ENCODE data around the gene ZDHHC5.

Gene ZDHHC5

DNA sequence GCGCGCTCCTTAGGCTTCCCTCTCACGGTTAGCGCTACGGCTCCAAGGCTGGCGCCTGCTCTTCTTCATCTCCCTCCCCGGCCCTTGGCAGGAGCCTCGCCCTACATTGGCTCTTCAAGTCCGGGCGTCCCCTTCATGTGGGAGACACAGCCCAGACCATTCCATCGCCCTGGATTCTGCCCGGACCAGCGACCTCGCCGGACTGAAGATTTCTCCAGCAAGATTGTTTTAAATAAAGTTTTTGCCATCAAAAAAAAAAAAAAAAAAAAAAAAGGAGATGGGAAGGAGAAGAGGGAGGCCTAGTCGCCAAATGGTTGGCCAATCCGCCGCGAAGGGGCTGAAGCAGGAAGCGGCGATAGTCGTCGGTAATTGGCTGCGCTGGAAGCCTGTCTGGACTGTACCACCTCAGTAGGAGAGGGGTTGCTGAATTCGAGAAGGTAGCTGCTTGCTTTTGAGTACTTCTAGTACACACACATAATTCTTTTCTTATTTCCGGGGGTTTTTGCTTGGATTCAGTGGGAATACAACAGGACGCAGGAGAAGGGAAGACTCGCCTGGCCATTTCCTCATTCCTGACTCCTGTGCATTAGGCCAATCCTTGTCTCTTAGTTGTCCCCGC is 688 bp upstream of the ZDHHC5 start:
- Mint-ChIP-seq H3K27ac (peak overlapping the region; percentile 99 to 100 (median 100)), H3K27me3 (ENCODE audit: low read depth) (no peaks in the 10 kb centered on the region), H3K4me1 (peaks cover 31% of the 10 kb centered on the region), H3K4me3 (peak overlapping the region; percentile 88 to 100 (median 91)), H3K9me3 (no peaks in the 10 kb centered on the region), H3K36me3 (ENCODE audit: low read depth) (peaks cover 11% of the 10 kb centered on the region)
- TF ChIP-seq, protein P1, sequence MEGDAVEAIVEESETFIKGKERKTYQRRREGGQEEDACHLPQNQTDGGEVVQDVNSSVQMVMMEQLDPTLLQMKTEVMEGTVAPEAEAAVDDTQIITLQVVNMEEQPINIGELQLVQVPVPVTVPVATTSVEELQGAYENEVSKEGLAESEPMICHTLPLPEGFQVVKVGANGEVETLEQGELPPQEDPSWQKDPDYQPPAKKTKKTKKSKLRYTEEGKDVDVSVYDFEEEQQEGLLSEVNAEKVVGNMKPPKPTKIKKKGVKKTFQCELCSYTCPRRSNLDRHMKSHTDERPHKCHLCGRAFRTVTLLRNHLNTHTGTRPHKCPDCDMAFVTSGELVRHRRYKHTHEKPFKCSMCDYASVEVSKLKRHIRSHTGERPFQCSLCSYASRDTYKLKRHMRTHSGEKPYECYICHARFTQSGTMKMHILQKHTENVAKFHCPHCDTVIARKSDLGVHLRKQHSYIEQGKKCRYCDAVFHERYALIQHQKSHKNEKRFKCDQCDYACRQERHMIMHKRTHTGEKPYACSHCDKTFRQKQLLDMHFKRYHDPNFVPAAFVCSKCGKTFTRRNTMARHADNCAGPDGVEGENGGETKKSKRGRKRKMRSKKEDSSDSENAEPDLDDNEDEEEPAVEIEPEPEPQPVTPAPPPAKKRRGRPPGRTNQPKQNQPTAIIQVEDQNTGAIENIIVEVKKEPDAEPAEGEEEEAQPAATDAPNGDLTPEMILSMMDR (IDR thresholded peaks at IDR 0.05; ENCODE audit: unreplicated experiment in 3 of 3), result no peak

DNA sequence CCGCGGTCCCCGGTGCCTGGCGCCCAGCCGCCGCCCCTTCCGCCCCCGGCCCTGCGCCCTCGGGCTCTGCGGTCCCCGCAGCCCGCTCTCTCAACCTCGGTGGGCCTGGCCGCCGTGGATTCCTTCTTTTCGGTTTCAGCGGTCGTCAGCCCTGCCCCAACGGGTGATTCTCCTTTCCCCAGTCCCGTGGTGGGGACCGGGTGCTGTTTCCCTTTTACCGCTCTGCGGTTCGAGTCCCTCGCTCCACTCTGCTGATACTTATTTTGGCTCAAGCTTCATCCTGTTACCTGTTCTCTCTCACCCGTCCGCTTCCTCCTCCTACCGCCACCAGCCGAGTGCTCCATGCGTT is 494 bp downstream of the ZDHHC5 start:
- H3K4me1 Mint-ChIP-seq, result peaks cover 42% of the 10 kb centered on the region
- H3K27ac Mint-ChIP-seq, result peak overlapping the region; percentile 99 to 100 (median 100)
- TF ChIP-seq, protein P1 (IDR thresholded peaks at IDR 0.05; ENCODE audit: unreplicated experiment in 3 of 3), result no peak
- H3K4me3 Mint-ChIP-seq, result peak overlapping the region; percentile 88 to 100 (median 91)
- H3K27me3 Mint-ChIP-seq (ENCODE audit: low read depth), result no peaks in the 10 kb centered on the region
- peaks cover 18% of the 10 kb centered on the region for H3K36me3 Mint-ChIP-seq (ENCODE audit: low read depth)
- H3K9me3 Mint-ChIP-seq, result no peaks in the 10 kb centered on the region

DNA sequence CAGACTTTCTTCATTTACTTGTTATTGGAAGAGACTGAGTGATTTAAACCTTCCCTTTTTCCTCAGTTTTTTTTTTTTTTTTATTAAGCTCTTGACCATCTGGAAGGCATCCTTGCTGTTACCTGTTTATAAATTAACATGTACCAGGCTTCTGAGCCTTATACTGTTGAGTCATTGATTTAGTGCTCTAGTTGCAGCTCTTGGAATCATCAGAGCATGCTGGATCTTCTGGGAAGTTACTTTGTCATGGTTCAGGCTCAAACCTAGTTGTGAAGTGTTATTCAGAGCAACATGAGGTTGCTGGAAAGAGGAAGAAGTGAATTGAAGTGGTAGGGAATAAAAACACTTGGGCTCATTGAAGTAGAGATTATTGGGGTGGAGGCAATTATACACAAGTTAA is 6.3 kb downstream of the ZDHHC5 start:
- H3K27me3 Mint-ChIP-seq (ENCODE audit: low read depth), result no peaks in the 10 kb centered on the region
- no peaks in the 10 kb centered on the region for H3K9me3 Mint-ChIP-seq
- H3K27ac Mint-ChIP-seq, result peak overlapping the region in 2 of 3 experiments; percentile 11 to 30
- H3K4me3 Mint-ChIP-seq, result no peak overlapping the region
- peaks cover 49% of the 10 kb centered on the region for H3K36me3 Mint-ChIP-seq (ENCODE audit: low read depth)
- peaks cover 42% of the 10 kb centered on the region for H3K4me1 Mint-ChIP-seq
- TF ChIP-seq, protein P1 (IDR thresholded peaks at IDR 0.05; ENCODE audit: unreplicated experiment in 3 of 3), result no peak

DNA sequence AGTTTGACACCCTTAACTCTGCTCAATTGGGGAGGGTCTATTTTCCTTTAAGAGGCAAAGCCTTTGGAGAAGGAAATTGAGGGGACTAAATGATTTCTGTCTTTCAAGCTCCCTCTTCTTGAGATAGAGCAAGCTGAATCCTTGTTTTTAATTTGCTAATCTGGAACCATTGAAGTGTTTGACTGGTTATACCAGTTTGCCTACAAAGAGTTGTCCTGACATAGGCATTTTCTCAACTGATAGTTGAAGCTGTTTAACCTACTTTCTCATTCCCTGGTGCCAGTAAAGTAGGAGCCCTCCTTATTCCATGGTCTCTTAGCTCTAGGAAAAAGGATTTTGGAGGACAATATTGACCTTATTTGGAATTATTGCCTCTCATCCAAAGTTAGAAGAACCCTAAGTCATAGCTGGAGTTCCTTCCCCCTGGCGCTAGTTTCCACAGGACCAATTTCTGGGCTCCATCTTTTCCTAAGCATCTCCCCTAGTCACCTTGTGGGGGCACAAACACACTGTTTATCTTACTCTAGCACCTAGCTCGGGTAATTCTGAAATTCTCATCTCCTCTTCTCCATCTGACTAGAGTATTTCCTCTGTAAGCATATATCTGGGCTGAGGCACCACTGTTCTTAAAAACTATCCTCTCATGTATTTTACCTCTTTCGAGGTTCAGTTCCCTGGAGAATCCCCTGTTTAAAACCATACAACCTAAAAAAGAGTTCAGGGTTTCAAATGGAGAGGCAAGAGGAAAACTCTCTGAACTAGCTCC is 7.4 kb downstream of the ZDHHC5 start:
- Mint-ChIP-seq H3K36me3 (ENCODE audit: low read depth) (peaks cover 49% of the 10 kb centered on the region), H3K9me3 (no peaks in the 10 kb centered on the region), H3K27ac (no peak overlapping the region), H3K4me3 (no peak overlapping the region), H3K4me1 (peaks cover 36% of the 10 kb centered on the region), H3K27me3 (ENCODE audit: low read depth) (no peaks in the 10 kb centered on the region)
- TF ChIP-seq, protein P1 (IDR thresholded peaks at IDR 0.05; ENCODE audit: unreplicated experiment in 3 of 3), result no peak

DNA sequence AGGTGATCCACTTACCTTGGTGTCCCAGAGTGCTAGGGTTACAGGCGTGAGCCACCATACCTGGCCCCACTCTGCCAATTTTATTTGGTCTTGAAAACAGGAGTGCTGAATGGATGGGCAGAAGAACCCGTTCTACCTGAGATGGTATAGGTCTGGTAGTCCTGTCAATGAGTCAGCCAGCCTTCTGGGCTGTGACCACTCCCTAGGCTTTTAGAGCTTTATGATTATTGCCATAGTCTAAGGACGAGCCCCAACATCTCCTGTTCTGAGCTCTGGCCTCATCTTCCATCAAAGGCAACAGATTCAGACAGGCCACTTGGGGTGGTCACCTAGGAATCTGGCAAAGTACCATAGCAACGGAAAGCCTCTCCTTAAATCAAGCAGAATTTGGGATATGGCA is 11.5 kb downstream of the ZDHHC5 start:
- TF ChIP-seq, protein P1 (IDR thresholded peaks at IDR 0.05; ENCODE audit: unreplicated experiment in 3 of 3), result no peak
- H3K36me3 Mint-ChIP-seq (ENCODE audit: low read depth), result peaks cover 50% of the 10 kb centered on the region
- peaks cover 7% of the 10 kb centered on the region for H3K4me1 Mint-ChIP-seq
- H3K4me3 Mint-ChIP-seq, result no peak overlapping the region
- no peak overlapping the region for H3K27ac Mint-ChIP-seq
- H3K9me3 Mint-ChIP-seq, result no peaks in the 10 kb centered on the region
- H3K27me3 Mint-ChIP-seq (ENCODE audit: low read depth), result no peaks in the 10 kb centered on the region

DNA sequence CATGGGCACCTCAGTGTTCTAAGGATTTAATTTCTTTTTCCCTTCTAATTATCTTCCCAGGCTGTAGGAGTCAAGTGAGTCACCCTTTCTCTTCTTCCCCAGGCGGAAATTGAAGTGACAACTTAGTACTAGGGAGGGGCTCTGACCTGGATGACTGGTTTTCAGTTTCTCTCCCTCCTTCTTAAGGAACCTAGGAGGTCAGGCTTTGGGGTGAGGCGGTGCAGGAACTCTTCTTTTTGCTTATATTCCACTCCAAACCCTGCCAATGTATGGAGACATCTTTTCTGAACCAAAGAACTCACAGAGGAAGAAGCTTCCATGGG is 12.6 kb downstream of the ZDHHC5 start:
- Mint-ChIP-seq H3K4me1 (peaks cover 4% of the 10 kb centered on the region), H3K36me3 (ENCODE audit: low read depth) (peaks cover 58% of the 10 kb centered on the region), H3K27ac (no peak overlapping the region), H3K27me3 (ENCODE audit: low read depth) (no peaks in the 10 kb centered on the region), H3K9me3 (no peaks in the 10 kb centered on the region), H3K4me3 (no peak overlapping the region)
- TF ChIP-seq, protein P1 (IDR thresholded peaks at IDR 0.05; ENCODE audit: unreplicated experiment in 3 of 3), result no peak
